AG09319 (cell line): ENCODE data around the gene CFAP299.

Source experiments
- DNase-seq: peaks from one replicate; pipeline ENCODE4 v3.0.0-alpha.2; 2010; ENCODE audit warnings: low read depth; ENCODE audit errors: extremely low read depth
- TF ChIP-seq, protein P1 (sequence below): IDR thresholded peaks from 2 replicates; pipeline ENCODE4 v1.5.1; 2011; ENCODE audit warnings: low read depth, mild to moderate bottlenecking, inconsistent platforms, low read length, moderate library complexity

The CFAP299 gene

DNA sequence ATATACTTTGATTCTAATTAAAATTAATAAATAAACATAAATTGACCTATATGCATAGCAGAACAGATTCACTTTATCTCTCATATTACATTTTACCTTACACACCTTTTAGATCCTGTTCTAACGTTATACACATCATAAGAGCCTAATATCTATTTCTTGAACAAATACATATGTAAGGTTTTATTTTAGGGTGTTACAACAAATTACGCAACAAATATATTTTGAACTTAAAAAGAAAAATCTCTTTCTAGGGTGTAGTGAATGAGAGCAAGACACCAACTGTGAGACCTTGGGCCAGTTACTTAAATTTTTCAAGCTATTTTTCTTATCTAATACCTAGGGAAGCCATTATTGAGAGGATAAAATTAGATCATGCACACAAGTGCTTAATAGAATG lies 191.2 kb downstream of the CFAP299 start:
- TF ChIP-seq, protein P1, sequence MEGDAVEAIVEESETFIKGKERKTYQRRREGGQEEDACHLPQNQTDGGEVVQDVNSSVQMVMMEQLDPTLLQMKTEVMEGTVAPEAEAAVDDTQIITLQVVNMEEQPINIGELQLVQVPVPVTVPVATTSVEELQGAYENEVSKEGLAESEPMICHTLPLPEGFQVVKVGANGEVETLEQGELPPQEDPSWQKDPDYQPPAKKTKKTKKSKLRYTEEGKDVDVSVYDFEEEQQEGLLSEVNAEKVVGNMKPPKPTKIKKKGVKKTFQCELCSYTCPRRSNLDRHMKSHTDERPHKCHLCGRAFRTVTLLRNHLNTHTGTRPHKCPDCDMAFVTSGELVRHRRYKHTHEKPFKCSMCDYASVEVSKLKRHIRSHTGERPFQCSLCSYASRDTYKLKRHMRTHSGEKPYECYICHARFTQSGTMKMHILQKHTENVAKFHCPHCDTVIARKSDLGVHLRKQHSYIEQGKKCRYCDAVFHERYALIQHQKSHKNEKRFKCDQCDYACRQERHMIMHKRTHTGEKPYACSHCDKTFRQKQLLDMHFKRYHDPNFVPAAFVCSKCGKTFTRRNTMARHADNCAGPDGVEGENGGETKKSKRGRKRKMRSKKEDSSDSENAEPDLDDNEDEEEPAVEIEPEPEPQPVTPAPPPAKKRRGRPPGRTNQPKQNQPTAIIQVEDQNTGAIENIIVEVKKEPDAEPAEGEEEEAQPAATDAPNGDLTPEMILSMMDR, result no peak
- no peak for DNase-seq

DNA sequence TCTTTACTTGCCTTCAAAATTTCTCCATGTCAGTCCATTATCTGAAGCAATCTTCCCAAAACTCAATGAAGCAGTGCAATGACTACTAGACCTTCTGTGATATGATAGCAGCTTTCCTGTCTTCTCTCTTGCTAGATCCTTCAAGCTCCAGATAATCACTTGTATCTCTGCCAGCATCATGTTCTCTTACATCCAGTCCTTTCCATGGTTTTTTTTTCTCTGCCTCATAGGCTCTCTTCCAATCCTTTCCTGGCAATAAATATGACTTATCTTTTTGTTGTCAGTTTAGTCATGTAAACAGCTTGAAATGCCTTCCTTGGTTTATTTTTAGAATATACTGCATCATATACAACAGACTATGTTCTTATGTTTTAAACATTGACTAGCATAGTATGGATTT lies 193.5 kb downstream of the CFAP299 start:
- TF ChIP-seq, protein P1, result no peak
- DNase-seq, result no peak

DNA sequence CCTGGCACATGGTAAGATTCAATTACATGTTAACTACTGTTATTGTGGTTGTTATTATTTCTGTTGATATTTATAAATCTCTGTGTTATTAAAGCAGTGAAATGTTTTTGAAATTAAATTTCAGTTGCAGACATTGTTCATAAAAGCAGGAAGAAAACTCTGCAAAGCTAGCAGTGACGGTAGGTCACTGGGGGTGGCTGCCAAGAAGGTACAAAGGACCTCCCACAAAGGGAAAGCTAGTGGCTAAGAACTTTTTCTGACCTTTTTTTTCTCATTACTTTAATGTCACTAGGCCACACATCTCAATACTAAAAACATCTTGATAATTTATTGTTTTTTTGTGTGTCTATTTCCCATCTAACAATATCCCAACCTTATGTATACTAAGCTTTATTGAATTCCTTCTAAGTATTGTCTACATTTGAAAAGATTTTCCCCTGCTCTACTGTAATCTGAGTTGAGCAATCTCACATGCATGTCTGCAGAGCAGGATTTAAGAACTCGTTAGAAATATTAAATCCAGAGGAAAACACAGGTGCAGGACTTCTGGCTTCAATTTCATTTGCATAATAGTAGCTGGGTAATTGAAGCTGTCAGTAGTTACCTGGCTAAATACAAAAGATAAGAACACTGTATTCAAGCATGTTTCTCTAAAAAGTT lies 197.3 kb downstream of the CFAP299 start:
- DNase-seq, result no peak
- TF ChIP-seq, protein P1, result no peak

DNA sequence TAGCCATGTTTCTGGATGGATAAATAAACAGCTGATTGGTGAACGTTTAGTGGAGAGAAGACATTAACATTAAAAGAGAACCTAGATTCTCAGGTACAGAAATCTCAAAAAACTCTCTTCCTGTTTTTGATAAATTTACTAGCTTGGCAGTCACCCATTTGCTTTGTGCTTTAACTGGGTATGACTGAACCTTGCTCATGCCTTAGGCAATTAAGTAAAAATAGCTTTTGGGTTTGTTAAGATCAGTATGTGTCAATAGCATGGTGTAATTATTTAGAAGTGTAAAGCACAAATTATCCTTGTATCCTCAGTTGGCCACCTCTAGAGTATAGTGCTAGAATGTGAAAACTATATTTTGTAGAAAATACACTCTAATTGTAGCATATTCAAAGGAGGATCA lies 200.0 kb downstream of the CFAP299 start:
- no peak for DNase-seq
- TF ChIP-seq, protein P1, result no peak

DNA sequence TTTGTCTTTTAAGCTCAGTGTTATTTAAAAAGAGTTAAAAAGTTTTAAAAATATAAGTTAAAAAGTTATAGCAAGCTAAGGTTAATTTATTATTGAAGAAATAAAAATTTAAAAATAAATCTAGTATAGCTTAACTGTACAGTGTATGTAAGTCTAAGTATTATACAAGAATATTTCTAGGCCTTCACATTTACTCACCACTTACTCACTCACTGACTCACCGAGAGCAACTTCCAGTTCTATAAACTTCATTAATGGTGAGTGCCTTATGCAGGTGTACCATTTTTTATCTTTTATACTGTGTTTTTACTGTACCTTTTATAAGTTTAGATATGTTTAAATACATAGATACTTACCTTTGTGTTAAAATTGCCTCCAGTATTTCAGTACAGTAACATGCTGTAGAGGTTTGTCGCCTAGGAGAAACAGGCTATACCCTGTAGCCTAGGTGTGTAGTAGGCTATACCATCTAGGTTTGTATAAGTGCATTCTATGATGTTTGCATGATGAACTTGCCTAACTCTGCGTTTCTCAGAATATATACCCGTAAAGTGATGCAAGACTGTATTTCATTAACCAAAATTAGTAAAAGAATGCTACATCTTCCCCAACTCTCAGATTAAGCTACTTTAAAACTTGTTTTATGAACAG lies 202.9 kb downstream of the CFAP299 start:
- DNase-seq, result no peak
- TF ChIP-seq, protein P1, result no peak

DNA sequence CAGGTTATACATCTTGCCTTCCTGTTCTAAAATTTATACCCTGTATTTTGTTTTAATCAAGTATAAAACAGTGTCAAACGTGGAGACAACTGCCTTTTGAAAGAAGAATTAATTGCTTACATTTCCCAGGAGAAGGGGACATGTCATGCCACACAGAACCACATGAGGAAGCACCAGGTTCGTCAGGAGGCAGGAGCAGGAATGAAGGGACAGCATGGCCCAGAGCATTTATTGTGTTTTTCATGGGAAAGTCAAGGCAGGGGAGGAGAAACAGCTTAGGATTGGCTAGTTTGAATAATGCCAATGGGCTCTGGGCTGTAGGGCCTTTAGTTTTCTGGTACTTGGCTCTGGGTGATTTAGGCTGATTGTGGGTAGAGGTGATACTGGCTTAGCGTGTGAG lies 203.7 kb downstream of the CFAP299 start:
- DNase-seq, result no peak
- TF ChIP-seq, protein P1, result no peak

DNA sequence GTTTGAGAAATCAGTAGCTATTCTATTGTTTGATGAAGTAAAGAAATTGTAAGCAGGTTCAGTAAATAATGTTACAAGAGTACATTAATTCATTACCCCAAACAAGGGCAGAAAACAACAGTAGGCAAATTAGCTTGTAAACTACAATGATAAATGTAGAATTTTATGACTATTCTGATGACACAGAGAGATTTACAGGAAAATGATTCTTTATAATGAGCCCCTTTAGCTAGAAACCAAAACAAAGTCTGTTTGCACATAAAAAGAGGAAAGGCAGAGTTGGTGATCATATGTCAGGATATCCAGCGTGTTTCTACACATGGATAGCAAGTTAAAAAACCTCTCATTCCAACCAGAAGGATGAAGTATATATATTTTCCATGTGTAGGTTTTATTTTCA lies 204.8 kb downstream of the CFAP299 start:
- TF ChIP-seq, protein P1, result no peak
- no peak for DNase-seq
